ENCODE results near the gene KCNH1.

- TF ChIP-seq CTCF (IDR thresholded peaks at IDR 0.05; ENCODE audit: low read depth, low read length) (no peak), EZH2phosphoT487 (IDR thresholded peaks at IDR 0.05; ENCODE audit: low read depth) (no peak)
These were observed 431.4 kb downstream of the KCNH1 start for GRCh38 chr1:210702506-210702905.

Data from OCI-LY3 (cell line).